IMR-90 (cell line): ENCODE data around the gene FBXL7.

Experiments used
- BHLHE40 ChIP-seq: fragments of 150-350 bp; IDR thresholded peaks from 2 replicates; pipeline ENCODE4 v1.6.1; 2016; ENCODE audit warnings: mild to moderate bottlenecking, low read depth, low read length
- CEBPB ChIP-seq: IDR thresholded peaks from 2 replicates; pipeline ENCODE4 v1.6.1; 2012; ENCODE audit warnings: low read depth, low read length, improper control_type of control experiment
- CHD1 ChIP-seq: IDR thresholded peaks from 2 replicates; pipeline ENCODE4 v1.6.1; 2012; ENCODE audit warnings: low read depth, low read length, improper control_type of control experiment
- CTCF ChIP-seq: conservative IDR thresholded peaks from 2 replicates; pipeline ENCODE4 v1.5.1; 2012; ENCODE audit warnings: mild to moderate bottlenecking, low read depth, low read length, improper control_type of control experiment
- MAFK ChIP-seq: IDR thresholded peaks from 2 replicates; pipeline ENCODE4 v1.6.1; 2012; ENCODE audit warnings: low read depth, low read length, improper control_type of control experiment
- MAZ ChIP-seq: IDR thresholded peaks from 2 replicates; pipeline ENCODE4 v1.6.1; 2012; ENCODE audit warnings: low read depth, mild to moderate bottlenecking, low read length, improper control_type of control experiment, moderate library complexity, borderline replicate concordance
- MXI1 ChIP-seq: IDR thresholded peaks from 2 replicates; pipeline ENCODE4 v1.6.1; 2012; ENCODE audit warnings: low read depth, mild to moderate bottlenecking, low read length, moderate library complexity, borderline replicate concordance
- NFE2L2 ChIP-seq: fragments of 150-350 bp; IDR thresholded peaks from 2 replicates; pipeline ENCODE4 v1.6.1; 2016; ENCODE audit warnings: low read depth, mild to moderate bottlenecking, low read length
- POLR2A ChIP-seq: IDR thresholded peaks from 2 replicates; pipeline ENCODE4 v1.6.1; 2012; ENCODE audit warnings: mild to moderate bottlenecking, low read depth, low read length
- RCOR1 ChIP-seq: IDR thresholded peaks from 2 replicates; pipeline ENCODE4 v1.6.1; 2012; ENCODE audit warnings: mild to moderate bottlenecking, low read length, improper control_type of control experiment; ENCODE audit not compliant: insufficient replicate concordance
- RFX5 ChIP-seq: IDR thresholded peaks from 2 replicates; pipeline ENCODE4 v1.8.0; 2012; ENCODE audit warnings: low read depth, mild to moderate bottlenecking, low read length, moderate library complexity
- USF2 ChIP-seq: fragments of 150-350 bp; IDR thresholded peaks from 2 replicates; pipeline ENCODE4 v1.6.1; 2017; ENCODE audit warnings: mild to moderate bottlenecking, antibody characterized with exemption, low read length, low read depth

GRCh38 chr5:15637345-15637744 is 137.4 kb downstream of the FBXL7 start:
- no peak for TF ChIP-seq MAZ
- TF ChIP-seq CTCF = no peak
- TF ChIP-seq NFE2L2 = no peak
- no peak for TF ChIP-seq USF2
- TF ChIP-seq POLR2A = no peak
- TF ChIP-seq RFX5 = no peak
- TF ChIP-seq BHLHE40 = no peak
- no peak for TF ChIP-seq CEBPB
- no peak for TF ChIP-seq MXI1
- TF ChIP-seq RCOR1 = no peak
- no peak for TF ChIP-seq MAFK
- no peak for TF ChIP-seq CHD1
